H1 (cell line): ENCODE data around the gene SULT2B1.

ENCODE experiments used
- ATF2 ChIP-seq: IDR thresholded peaks from 2 replicates; pipeline ENCODE4 v1.6.1; 2012; ENCODE audit warnings: low read length, inconsistent platforms
- CEBPB ChIP-seq: IDR thresholded peaks from 2 replicates; pipeline ENCODE4 v1.6.1; 2012; ENCODE audit warnings: low read depth, low read length
- CHD2 ChIP-seq: IDR thresholded peaks from 2 replicates; pipeline ENCODE4 v1.6.1; 2012; ENCODE audit warnings: low read length, improper control_type of control experiment
- CTCF ChIP-seq, 3 experiments: IDR thresholded peaks; 1 replicate in 2 of 3; 2 replicates in 1 of 3; pipeline versions ENCODE4 v1.5.1 to v1.6.1; 2011; ENCODE audit warnings: low read length in 3 of 3, mild to moderate bottlenecking in 3 of 3, inconsistent platforms in 2 of 3, low read depth in 1 of 3, moderate library complexity in 1 of 3; ENCODE audit not compliant: insufficient read depth in 1 of 3; ENCODE audit errors: control extremely low read depth in 1 of 3
- EP300 ChIP-seq, 2 experiments: IDR thresholded peaks; 1 replicate in 1 of 2; 2 replicates in 1 of 2; pipeline ENCODE4 v1.6.1; 2011 to 2012; ENCODE audit warnings: low read depth in 2 of 2, low read length in 2 of 2, mild to moderate bottlenecking in 2 of 2, borderline replicate concordance in 1 of 2, inconsistent platforms in 1 of 2, moderate library complexity in 1 of 2
- EZH2 ChIP-seq: fragments of 200-600 bp; sonication (generic); IDR thresholded peaks from 2 replicates; pipeline ENCODE4 v1.7.1; 2012; ENCODE audit warnings: low read depth, mild to moderate bottlenecking, moderate library complexity, low read length, inconsistent platforms; ENCODE audit not compliant: severe bottlenecking
- FOSL1 ChIP-seq: IDR thresholded peaks from 2 replicates; pipeline ENCODE4 v1.6.1; 2011; ENCODE audit warnings: mild to moderate bottlenecking, low read depth, low read length, moderate library complexity; ENCODE audit not compliant: insufficient read depth
- JUN ChIP-seq: IDR thresholded peaks from 2 replicates; pipeline ENCODE4 v1.6.1; 2011; ENCODE audit warnings: low read depth, mild to moderate bottlenecking, improper control_type of control experiment, low read length
- MAX ChIP-seq: IDR thresholded peaks from 2 replicates; pipeline ENCODE4 v1.6.1; 2012; ENCODE audit warnings: inconsistent platforms
- PHF8 ChIP-seq: fragments of 200-600 bp; sonication (generic); conservative IDR thresholded peaks from 2 replicates; pipeline ENCODE4 v1.7.1; 2012; ENCODE audit warnings: low read depth, mild to moderate bottlenecking, inconsistent platforms, low read length, moderate library complexity
- POLR2AphosphoS5 ChIP-seq: IDR thresholded peaks from 2 replicates; pipeline ENCODE4 v1.6.1; 2011; ENCODE audit warnings: low read depth, low read length
- SIN3A ChIP-seq, 2 experiments: IDR thresholded peaks in 1 of 2; conservative IDR thresholded peaks in 1 of 2; 2 replicates each; pipeline ENCODE4 v1.6.1; 2011 to 2012; ENCODE audit warnings: low read length in 2 of 2, improper control_type of control experiment in 1 of 2, low read depth in 1 of 2, mild to moderate bottlenecking in 1 of 2
- TCF12 ChIP-seq: IDR thresholded peaks from 2 replicates; pipeline ENCODE4 v1.6.1; 2011; ENCODE audit warnings: low read depth, mild to moderate bottlenecking, low read length
- TEAD4 ChIP-seq: IDR thresholded peaks from 2 replicates; pipeline ENCODE4 v1.6.1; 2012; ENCODE audit warnings: low read depth, low read length, inconsistent platforms, mixed read lengths

- TF ChIP-seq MAX (no peak; the same call in 1 of the 2 replicates), CEBPB (no peak), CHD2 (0 out of 2 replicates have a peak, but pooled peaks have one; percentile 25), JUN (no peak), EP300 (IDR thresholded peaks at IDR 0.05; ENCODE audit: borderline replicate concordance in 1 of 2, low read depth in 2 of 2, low read length in 2 of 2) (peak in 1 of 2 experiments; percentile 52; a peak in 1 of 3 replicates), FOSL1 (no peak), TCF12 (no peak), CTCF (IDR thresholded peaks at IDR 0.05; ENCODE audit: control extremely low read depth in 1 of 3, insufficient read depth in 1 of 3, low read depth in 1 of 3, low read length in 3 of 3) (peak; percentile 81 to 96 (median 88)), SIN3A (conservative IDR thresholded peaks at IDR 0.05 in 1 of 2, IDR thresholded peaks at IDR 0.05 in 1 of 2; ENCODE audit: low read depth in 1 of 2, low read length in 2 of 2) (peak in 1 of 2 experiments; percentile 51; a peak in 2 of 4 replicates), EZH2 (no peak), ATF2 (no peak; the same call in 1 of the 2 replicates), POLR2AphosphoS5 (no peak; the same call in 1 of the 2 replicates), PHF8 (peak; percentile 49; the same call in 1 of the 2 replicates), TEAD4 (no peak)
Measured at GRCh38 chr19:48646001-48646721, 94.2 kb downstream of the SULT2B1 start, which contains the start of gene CA11.
